A549 (cell line): ENCODE data around the gene MYBL2. TPM values are rescaled to one million over a fixed set of nuclear protein-coding genes. Genes with fewer than 3 reads are reported as not detected.

Experiments
- ATAC-seq, 2 experiments: fragments of 200-7000 bp in 1 of 2; fragments of >200 bp in 1 of 2; cut with Nextera tagmentation in 1 of 2; cut with Tn5 transposase in 1 of 2; 3 replicates each; pipeline versions ENCODE4 v1.8.0 to v1.9.1; 2018 to 2020; ENCODE audit warnings: mild to moderate bottlenecking in 1 of 2, moderate library complexity in 1 of 2
- CTCF ChIA-PET: fragments of 300-600 bp; sonication (Branson Sonifier 250); formaldehyde crosslinking; extraction: SDS; loops from one replicate; lab custom pipeline; 2021; ENCODE audit warnings: antibody characterized with exemption, inconsistent platforms; lab: Yijun Ruan, JAX
- POLR2A ChIA-PET: fragments of 350-600 bp; formaldehyde crosslinking; extraction: SDS; loops from one replicate; lab custom pipeline; 2021; ENCODE audit warnings: antibody characterized with exemption, inconsistent platforms; lab: Yijun Ruan, JAX
- DNase-seq, 2 experiments: peaks; one replicate each; pipeline versions ENCODE4 v3.0.0 to v3.0.0-alpha.2; 2011 to 2016; ENCODE audit warnings: low read depth in 1 of 2, low spot score in 1 of 2
- FAIRE-seq: peaks from 2 replicates; lab custom pipeline; 2011; peaks lifted over from hg19 to GRCh38; lab: Jason Lieb, UNC
- H3K27ac ChIP-seq, 2 experiments: fragments of >200 bp; sonication (Bioruptor Twin); formaldehyde crosslinking; 3 replicates each; pipeline ENCODE4 v1.5.1; 2016 to 2017
- H3K4me1 ChIP-seq: fragments of >200 bp; sonication (Bioruptor Twin); formaldehyde crosslinking; 3 replicates; pipeline ENCODE4 v1.6.1; 2016
- H3K4me2 ChIP-seq: fragments of >200 bp; sonication (Bioruptor Twin); formaldehyde crosslinking; 3 replicates; pipeline ENCODE4 v1.6.1; 2016
- H3K4me3 ChIP-seq: fragments of >200 bp; sonication (Bioruptor Twin); formaldehyde crosslinking; 3 replicates; pipeline ENCODE4 v1.5.1; 2016
- H3K9me3 ChIP-seq: fragments of >200 bp; sonication (Bioruptor Twin); formaldehyde crosslinking; 3 replicates; pipeline ENCODE4 v1.6.1; 2016
- CBX2 ChIP-seq: fragments of 200-600 bp; sonication (generic); IDR thresholded peaks from 2 replicates; pipeline ENCODE4 v1.6.1; 2016; ENCODE audit warnings: low read depth, mild to moderate bottlenecking, borderline replicate concordance
- CEBPB ChIP-seq, 2 experiments: fragments of >200 bp in 1 of 2; sonication (Bioruptor Twin) in 1 of 2; formaldehyde crosslinking in 1 of 2; IDR thresholded peaks; 2 replicates each; pipeline ENCODE4 v1.6.1; 2012 to 2016
- CHD2 ChIP-seq: fragments of 150-350 bp; IDR thresholded peaks from 2 replicates; pipeline ENCODE4 v1.6.1; 2014; ENCODE audit warnings: low read length; ENCODE audit not compliant: partially characterized antibody
- E2F6 ChIP-seq: IDR thresholded peaks from 2 replicates; pipeline ENCODE4 v1.6.1; 2012; ENCODE audit warnings: low read depth, borderline replicate concordance
- EHF ChIP-seq: fragments of 250-450 bp; sonication (Bioruptor Pico); IDR thresholded peaks from 2 replicates; pipeline ENCODE4 v1.5.0; 2020; ENCODE audit warnings: mild to moderate bottlenecking
- EHMT2 ChIP-seq: fragments of 200-600 bp; sonication (generic); IDR thresholded peaks from 2 replicates; pipeline ENCODE4 v1.6.1; 2016; ENCODE audit warnings: antibody characterized with exemption, low read depth, mild to moderate bottlenecking, moderate library complexity
- EP300 ChIP-seq, 2 experiments: fragments of >200 bp; sonication (Bioruptor Twin); formaldehyde crosslinking; IDR thresholded peaks; 2 replicates in 1 of 2; 3 replicates in 1 of 2; pipeline ENCODE4 v1.6.1; 2016 to 2017
- HES2 ChIP-seq: fragments of >200 bp; sonication (Bioruptor Twin); formaldehyde crosslinking; IDR thresholded peaks from 2 replicates; pipeline ENCODE4 v1.6.1; 2016
- HMGXB4 ChIP-seq: fragments of 250-450 bp; sonication (Bioruptor Pico); IDR thresholded peaks from 2 replicates; pipeline ENCODE4 v1.5.0; 2021; ENCODE audit warnings: mild to moderate bottlenecking, moderate library complexity, borderline replicate concordance
- JUNB ChIP-seq: fragments of >200 bp; sonication (Bioruptor Twin); formaldehyde crosslinking; IDR thresholded peaks from 2 replicates; pipeline ENCODE4 v1.6.1; 2016
- KDM5A ChIP-seq: fragments of 200-600 bp; sonication (generic); IDR thresholded peaks from 2 replicates; pipeline ENCODE4 v1.6.1; 2016; ENCODE audit warnings: antibody characterized with exemption, mild to moderate bottlenecking
- RAD21 ChIP-seq, 2 experiments: fragments of >200 bp in 1 of 2; sonication (Bioruptor Twin) in 1 of 2; formaldehyde crosslinking in 1 of 2; IDR thresholded peaks in 1 of 2; conservative IDR thresholded peaks in 1 of 2; 2 replicates in 1 of 2; 3 replicates in 1 of 2; pipeline ENCODE4 v1.6.1; 2012 to 2018; ENCODE audit warnings: inconsistent platforms in 1 of 2
- REST ChIP-seq: fragments of 200-600 bp; sonication (generic); IDR thresholded peaks from 2 replicates; pipeline ENCODE4 v1.6.1; 2016; ENCODE audit warnings: antibody characterized with exemption, mild to moderate bottlenecking, moderate library complexity
- ZNF302 ChIP-seq: fragments of 250-450 bp; sonication (Bioruptor Pico); IDR thresholded peaks from 2 replicates; pipeline ENCODE4 v1.9.0; 2021; ENCODE audit warnings: inconsistent platforms, mild to moderate bottlenecking, moderate library complexity
- ZSCAN20 ChIP-seq: fragments of 250-450 bp; sonication (Bioruptor Pico); IDR thresholded peaks from 2 replicates; pipeline ENCODE4 v1.8.0; 2022; ENCODE audit warnings: mild to moderate bottlenecking, moderate library complexity
- WGBS: methylation state at CpG from one replicate; pipeline ENCODE4 v1.1.6; 2017; ENCODE audit errors: missing lambda C conversion rate; 5-methylcytosine and 5-hydroxymethylcytosine counted together
- polyA plus RNA-seq, 4 experiments: library from polyadenylated mRNA; depleted of rRNA in 3 of 4; stranded (reverse); fragments of >200 nt; fragmentation: RNase III in 1 of 4; extraction: RNeasy Plus Mini Kit Qiagen cat#74134 plus additional on column Dnase treatment in 1 of 4; gene quantifications; 2 replicates in 3 of 4; 3 replicates in 1 of 4; pipeline ENCODE4 v1.2.3, GENCODE V29; 2011 to 2017

Gene MYBL2
- polyA plus RNA-seq, 2 of the 4 experiments (the other 2 are of a cell fraction), result 19.9 to 53.7 TPM

- DNase-seq, result no peak
- POLR2A ChIA-PET, result no interaction called here
- TF ChIP-seq JUNB, result no peak
- no peak for TF ChIP-seq CEBPB (IDR thresholded peaks at IDR 0.05)
- no peak for TF ChIP-seq HES2
- TF ChIP-seq E2F6, result no peak
- H3K4me2 ChIP-seq, result no peak overlapping the region
- WGBS, result 93% methylated on average over 6 of the region's 6 CpGs
- FAIRE-seq, result no peak
- CTCF ChIA-PET, result interaction anchor here (2.2 kb wide), 1 partner anchor 34 kb away, joined by 8 read pairs; no protein-coding TSS in a partner anchor
- H3K4me1 ChIP-seq, result no peaks in the 10 kb centered on the region
- no peak for ATAC-seq
- H3K4me3 ChIP-seq, result no peak overlapping the region
- no peak overlapping the region for H3K27ac ChIP-seq
- no peaks in the 10 kb centered on the region for H3K9me3 ChIP-seq
These were observed 48.6 kb downstream of the MYBL2 start for GRCh38 chr20:43715511-43715910.

- CTCF ChIA-PET, result interaction anchor here (2.2 kb wide), 1 partner anchor 33 kb away, joined by 8 read pairs; no protein-coding TSS in a partner anchor
- POLR2A ChIA-PET, result no interaction called here
- 100% methylated on average over 4 of the region's 4 CpGs for WGBS
These were observed 49.2 kb downstream of the MYBL2 start for GRCh38 chr20:43716123-43716522.

More at GRCh38 chr20:43716123-43716522, 49.2 kb downstream of the MYBL2 start:
- H3K4me2 ChIP-seq, result no peak overlapping the region
- no peak for ATAC-seq
- no peaks in the 10 kb centered on the region for H3K9me3 ChIP-seq
- no peak for FAIRE-seq
- TF ChIP-seq CBX2 (no peak), CHD2 (no peak), KDM5A (no peak), REST (no peak), RAD21 (conservative IDR thresholded peaks at IDR 0.05 in 1 of 2, IDR thresholded peaks at IDR 0.05 in 1 of 2) (no peak), EHMT2 (no peak), EP300 (IDR thresholded peaks at IDR 0.05) (no peak), EHF (CRISPR knock-in tag) (no peak), HMGXB4 (no peak), HES2 (no peak), ZNF302 (CRISPR knock-in tag) (no peak), ZSCAN20 (CRISPR knock-in tag) (no peak)
- no peak overlapping the region for H3K4me3 ChIP-seq
- no peak overlapping the region for H3K27ac ChIP-seq
- DNase-seq, result no peak
- H3K4me1 ChIP-seq, result no peaks in the 10 kb centered on the region
